Ishikawa (cell line): ENCODE results near the gene NNAT.
A peak's percentile ranks its signal among the peaks of the same experiment; 100 is the strongest.

ENCODE experiments used
- CEBPB ChIP-seq: IDR thresholded peaks from 2 replicates; pipeline ENCODE4 v1.6.1; 2012
- CREB1 ChIP-seq: IDR thresholded peaks from 2 replicates; pipeline ENCODE4 v1.6.1; 2012; ENCODE audit warnings: low read depth
- EGR1 ChIP-seq: IDR thresholded peaks from 2 replicates; pipeline ENCODE4 v1.6.1; 2012
- EP300 ChIP-seq: IDR thresholded peaks from 2 replicates; pipeline ENCODE4 v1.6.1; 2012; ENCODE audit warnings: borderline replicate concordance
- FOXM1 ChIP-seq: IDR thresholded peaks from 2 replicates; pipeline ENCODE4 v1.6.1; 2012; ENCODE audit warnings: low read depth, borderline replicate concordance
- NFIC ChIP-seq: IDR thresholded peaks from 2 replicates; pipeline ENCODE4 v1.6.1; 2012
- RAD21 ChIP-seq: IDR thresholded peaks from 2 replicates; pipeline ENCODE4 v1.6.1; 2012; ENCODE audit warnings: low read depth
- TAF1 ChIP-seq: IDR thresholded peaks from 2 replicates; pipeline ENCODE4 v1.6.1; 2012; ENCODE audit warnings: low read depth, mild to moderate bottlenecking
- TCF12 ChIP-seq: IDR thresholded peaks from 2 replicates; pipeline ENCODE4 v1.6.1; 2012; ENCODE audit warnings: low read depth
- TEAD4 ChIP-seq: IDR thresholded peaks from 2 replicates; pipeline ENCODE4 v1.6.1; 2012
- YY1 ChIP-seq: IDR thresholded peaks from 2 replicates; pipeline ENCODE4 v1.6.1; 2012; ENCODE audit warnings: low read depth
- ZBTB7A ChIP-seq: IDR thresholded peaks from 2 replicates; pipeline ENCODE4 v1.6.1; 2012; ENCODE audit warnings: low read depth
- TF ChIP-seq, protein P1 (sequence below): IDR thresholded peaks from 2 replicates; pipeline ENCODE4 v1.6.1; 2012; ENCODE audit warnings: low read depth, mild to moderate bottlenecking
- TF ChIP-seq, protein P2 (sequence below): IDR thresholded peaks from 2 replicates; pipeline ENCODE4 v1.6.1; 2012
- TF ChIP-seq, protein P3 (sequence below): IDR thresholded peaks from 2 replicates; pipeline ENCODE4 v1.6.1; 2012

NNAT gene

DNA sequence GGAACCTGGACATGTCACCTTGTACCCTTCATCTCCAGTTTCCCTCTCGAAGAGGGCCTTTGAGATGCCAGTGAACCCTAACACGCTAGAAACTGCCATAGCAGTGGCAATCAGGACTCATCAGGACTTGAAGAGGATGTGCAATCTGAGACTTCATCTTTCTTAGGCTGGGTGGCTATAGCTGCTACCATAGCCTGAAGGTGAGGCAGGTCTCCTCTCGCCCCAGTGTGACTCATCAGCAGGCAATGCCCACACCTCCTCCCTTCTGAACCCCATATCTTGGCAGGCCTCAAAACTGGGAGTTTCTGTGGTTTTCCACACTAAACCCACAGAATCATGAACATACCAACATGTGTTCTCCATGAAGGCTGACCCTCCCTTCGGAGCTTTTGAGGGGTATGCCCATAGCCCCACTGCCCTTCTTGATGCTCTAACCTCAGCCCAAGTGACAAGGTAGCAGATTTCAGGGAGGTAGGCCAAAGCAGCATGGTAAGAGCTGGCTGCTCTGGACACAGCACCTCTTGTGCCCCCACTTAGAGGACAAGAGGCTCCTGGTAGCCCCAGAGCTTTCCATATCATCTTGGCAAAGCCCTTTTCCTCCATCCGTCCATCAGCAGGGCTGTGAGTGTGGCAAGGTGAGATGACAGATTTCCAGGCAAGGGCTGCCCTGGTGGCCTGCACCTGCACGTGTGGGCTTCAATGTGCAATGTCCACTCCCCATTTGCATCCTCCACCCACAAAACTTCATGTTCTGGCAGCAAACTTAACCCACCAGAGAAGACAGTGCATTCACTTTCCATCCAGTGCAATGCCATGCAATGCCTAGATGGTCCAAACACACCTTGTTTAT, 4.0 kb downstream of the NNAT start:
- TF ChIP-seq TAF1 (no peak), CEBPB (no peak), CREB1 (no peak), EP300 (no peak), ZBTB7A (no peak), NFIC (no peak), FOXM1 (no peak), EGR1 (no peak), TEAD4 (no peak), RAD21 (no peak), TCF12 (no peak), YY1 (no peak)
- TF ChIP-seq, protein P1, sequence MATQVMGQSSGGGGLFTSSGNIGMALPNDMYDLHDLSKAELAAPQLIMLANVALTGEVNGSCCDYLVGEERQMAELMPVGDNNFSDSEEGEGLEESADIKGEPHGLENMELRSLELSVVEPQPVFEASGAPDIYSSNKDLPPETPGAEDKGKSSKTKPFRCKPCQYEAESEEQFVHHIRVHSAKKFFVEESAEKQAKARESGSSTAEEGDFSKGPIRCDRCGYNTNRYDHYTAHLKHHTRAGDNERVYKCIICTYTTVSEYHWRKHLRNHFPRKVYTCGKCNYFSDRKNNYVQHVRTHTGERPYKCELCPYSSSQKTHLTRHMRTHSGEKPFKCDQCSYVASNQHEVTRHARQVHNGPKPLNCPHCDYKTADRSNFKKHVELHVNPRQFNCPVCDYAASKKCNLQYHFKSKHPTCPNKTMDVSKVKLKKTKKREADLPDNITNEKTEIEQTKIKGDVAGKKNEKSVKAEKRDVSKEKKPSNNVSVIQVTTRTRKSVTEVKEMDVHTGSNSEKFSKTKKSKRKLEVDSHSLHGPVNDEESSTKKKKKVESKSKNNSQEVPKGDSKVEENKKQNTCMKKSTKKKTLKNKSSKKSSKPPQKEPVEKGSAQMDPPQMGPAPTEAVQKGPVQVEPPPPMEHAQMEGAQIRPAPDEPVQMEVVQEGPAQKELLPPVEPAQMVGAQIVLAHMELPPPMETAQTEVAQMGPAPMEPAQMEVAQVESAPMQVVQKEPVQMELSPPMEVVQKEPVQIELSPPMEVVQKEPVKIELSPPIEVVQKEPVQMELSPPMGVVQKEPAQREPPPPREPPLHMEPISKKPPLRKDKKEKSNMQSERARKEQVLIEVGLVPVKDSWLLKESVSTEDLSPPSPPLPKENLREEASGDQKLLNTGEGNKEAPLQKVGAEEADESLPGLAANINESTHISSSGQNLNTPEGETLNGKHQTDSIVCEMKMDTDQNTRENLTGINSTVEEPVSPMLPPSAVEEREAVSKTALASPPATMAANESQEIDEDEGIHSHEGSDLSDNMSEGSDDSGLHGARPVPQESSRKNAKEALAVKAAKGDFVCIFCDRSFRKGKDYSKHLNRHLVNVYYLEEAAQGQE, result no peak
- TF ChIP-seq, protein P2, sequence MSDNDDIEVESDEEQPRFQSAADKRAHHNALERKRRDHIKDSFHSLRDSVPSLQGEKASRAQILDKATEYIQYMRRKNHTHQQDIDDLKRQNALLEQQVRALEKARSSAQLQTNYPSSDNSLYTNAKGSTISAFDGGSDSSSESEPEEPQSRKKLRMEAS, result no peak
- TF ChIP-seq, protein P3, sequence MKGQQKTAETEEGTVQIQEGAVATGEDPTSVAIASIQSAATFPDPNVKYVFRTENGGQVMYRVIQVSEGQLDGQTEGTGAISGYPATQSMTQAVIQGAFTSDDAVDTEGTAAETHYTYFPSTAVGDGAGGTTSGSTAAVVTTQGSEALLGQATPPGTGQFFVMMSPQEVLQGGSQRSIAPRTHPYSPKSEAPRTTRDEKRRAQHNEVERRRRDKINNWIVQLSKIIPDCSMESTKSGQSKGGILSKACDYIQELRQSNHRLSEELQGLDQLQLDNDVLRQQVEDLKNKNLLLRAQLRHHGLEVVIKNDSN, result no peak

DNA sequence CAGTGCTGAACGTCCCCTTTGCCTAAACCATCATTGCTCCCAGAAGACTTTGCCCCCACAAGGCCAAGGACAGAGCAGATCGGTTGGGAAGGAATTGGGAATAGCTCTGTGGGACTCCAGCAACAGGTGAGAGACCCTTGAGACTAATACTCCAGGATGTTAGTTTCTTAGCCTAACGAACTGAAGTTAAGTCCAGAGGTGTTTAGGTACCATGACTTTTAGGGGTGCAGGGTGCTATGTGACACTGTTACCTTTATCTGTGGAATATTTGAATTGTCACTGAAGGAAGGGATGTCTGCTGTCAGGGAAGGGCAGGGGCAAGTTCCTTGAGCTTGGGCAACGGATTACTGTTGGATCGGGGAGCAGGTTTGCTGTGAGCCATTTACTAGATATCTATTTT, 4.8 kb downstream of the NNAT start:
- TF ChIP-seq TAF1, result no peak

DNA sequence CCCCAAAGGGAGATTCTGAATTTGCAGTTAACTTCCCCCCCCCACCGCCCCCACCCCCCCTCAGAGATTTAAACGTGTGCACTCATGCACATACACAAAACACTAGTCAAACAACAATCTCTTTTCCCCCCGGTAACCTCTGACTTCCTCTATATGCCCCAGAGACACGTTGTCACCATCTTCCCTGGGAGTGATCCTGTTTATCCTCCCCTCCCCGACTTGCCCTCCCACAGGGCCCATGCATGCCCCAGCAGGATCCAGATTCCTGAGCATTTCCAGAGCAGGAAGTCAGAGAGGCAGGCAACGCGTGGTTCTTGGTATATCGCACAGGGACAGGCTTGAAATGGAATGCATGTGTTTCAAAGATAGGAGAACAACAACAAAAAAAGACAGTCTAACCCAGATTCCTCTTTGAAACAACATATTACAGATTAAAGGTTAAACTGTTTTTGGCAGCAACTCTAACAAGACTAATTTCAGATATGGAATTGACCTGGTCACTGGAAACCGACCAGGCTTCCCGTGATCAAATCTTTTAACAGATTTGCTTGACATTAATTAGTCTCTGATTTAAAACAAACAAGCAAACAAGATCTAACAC, 5.3 kb downstream of the NNAT start:
- TF ChIP-seq TCF12, result no peak
- TF ChIP-seq YY1, result no peak
- peak; percentile 43; the same call in 1 of the 2 replicates for TF ChIP-seq TEAD4
- TF ChIP-seq, protein P2, result peak; percentile 73
- no peak for TF ChIP-seq CREB1
- TF ChIP-seq NFIC, result no peak
- no peak for TF ChIP-seq ZBTB7A
- no peak for TF ChIP-seq RAD21
- TF ChIP-seq FOXM1, result no peak
- TF ChIP-seq, protein P3, result no peak
- no peak for TF ChIP-seq EGR1
- no peak for TF ChIP-seq CEBPB
- TF ChIP-seq, protein P1, result no peak
- TF ChIP-seq TAF1, result no peak
- TF ChIP-seq EP300, result no peak; the same call in 1 of the 2 replicates

DNA sequence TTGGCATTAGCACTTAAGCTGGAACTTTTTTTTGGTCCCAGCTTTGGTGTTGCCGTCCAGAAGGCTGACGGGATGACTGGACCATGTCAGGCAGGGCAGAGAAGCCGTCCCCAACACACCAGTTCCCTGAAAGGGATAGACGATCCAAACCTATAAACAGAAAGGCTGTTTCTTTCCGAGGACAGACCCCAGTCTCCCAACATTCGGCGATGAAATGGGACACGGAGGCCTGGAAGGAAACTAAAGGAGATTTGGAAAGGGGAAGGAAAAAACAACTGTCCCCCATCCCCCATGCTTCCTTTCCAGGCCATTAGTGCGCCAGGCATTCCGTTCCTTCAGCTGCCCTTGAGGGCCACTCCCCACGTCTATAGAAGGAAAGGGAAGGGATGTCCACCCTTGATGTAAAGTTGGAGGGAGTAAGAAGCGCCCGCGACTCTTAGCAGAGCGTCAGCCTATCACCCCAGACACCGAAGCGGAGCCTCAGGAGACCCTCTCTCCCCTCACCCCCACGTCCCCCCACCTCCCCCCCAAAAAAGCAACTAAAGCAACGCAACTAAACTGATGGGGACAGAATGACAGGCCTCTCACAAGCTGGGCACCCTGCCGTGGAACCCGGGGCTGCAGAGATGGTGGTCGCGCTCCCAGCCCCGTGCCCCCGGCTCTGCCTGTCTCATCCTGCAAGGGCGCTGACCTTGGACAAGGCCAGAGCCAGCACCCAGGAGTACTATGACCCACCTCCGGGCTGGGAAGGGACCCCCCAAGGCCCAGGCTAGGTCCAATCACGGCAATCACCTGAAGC, 6.0 kb downstream of the NNAT start:
- TF ChIP-seq TAF1, result 0 out of 2 replicates have a peak, but pooled peaks have one; percentile 39
- TF ChIP-seq, protein P1, result no peak
